ENCODE results near the gene SEMA3D. TPM values are rescaled to one million over a fixed set of nuclear protein-coding genes. Genes with fewer than 3 reads are reported as not detected.

The SEMA3D gene
- total RNA-seq, 1 experiment from 2014 or later = 1.4 TPM

DNA sequence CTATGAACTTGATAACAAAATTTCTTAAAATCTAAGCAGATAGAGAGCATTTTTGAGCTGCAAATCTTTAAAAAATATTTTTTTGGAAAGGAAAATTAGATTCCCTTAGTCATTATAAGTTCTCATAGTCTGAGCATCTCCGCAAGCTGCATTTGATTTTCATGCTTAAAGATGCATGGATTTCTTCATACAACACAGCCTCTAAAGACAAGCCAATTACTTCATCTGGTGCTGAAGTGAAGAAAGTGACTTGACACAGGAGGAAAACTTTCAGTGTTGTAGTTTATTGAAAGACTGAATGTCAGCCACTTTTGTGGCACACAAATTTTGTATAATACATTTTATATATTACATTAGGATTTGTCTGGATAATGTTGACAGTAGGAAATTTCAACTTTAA, 22.5 kb downstream of the SEMA3D start:
- intact Hi-C loops (cut with micrococcal nuclease) = no loop called here
- TF ChIP-seq FOSL1 (IDR thresholded peaks at IDR 0.05; ENCODE audit: low read depth) (no peak), ELF1 (IDR thresholded peaks at IDR 0.05; ENCODE audit: borderline replicate concordance, low read depth) (no peak), EGR1 (IDR thresholded peaks at IDR 0.05; ENCODE audit: low read depth) (no peak), TCF7L2 (IDR thresholded peaks at IDR 0.05; ENCODE audit: borderline replicate concordance, extremely low read depth, insufficient read depth, insufficient read length) (no peak), ZFX (IDR thresholded peaks at IDR 0.05) (no peak), POLR2A (IDR thresholded peaks at IDR 0.05; ENCODE audit: borderline replicate concordance, extremely low read depth, insufficient read depth, insufficient read length) (no peak)
- TF ChIP-seq, protein P1, sequence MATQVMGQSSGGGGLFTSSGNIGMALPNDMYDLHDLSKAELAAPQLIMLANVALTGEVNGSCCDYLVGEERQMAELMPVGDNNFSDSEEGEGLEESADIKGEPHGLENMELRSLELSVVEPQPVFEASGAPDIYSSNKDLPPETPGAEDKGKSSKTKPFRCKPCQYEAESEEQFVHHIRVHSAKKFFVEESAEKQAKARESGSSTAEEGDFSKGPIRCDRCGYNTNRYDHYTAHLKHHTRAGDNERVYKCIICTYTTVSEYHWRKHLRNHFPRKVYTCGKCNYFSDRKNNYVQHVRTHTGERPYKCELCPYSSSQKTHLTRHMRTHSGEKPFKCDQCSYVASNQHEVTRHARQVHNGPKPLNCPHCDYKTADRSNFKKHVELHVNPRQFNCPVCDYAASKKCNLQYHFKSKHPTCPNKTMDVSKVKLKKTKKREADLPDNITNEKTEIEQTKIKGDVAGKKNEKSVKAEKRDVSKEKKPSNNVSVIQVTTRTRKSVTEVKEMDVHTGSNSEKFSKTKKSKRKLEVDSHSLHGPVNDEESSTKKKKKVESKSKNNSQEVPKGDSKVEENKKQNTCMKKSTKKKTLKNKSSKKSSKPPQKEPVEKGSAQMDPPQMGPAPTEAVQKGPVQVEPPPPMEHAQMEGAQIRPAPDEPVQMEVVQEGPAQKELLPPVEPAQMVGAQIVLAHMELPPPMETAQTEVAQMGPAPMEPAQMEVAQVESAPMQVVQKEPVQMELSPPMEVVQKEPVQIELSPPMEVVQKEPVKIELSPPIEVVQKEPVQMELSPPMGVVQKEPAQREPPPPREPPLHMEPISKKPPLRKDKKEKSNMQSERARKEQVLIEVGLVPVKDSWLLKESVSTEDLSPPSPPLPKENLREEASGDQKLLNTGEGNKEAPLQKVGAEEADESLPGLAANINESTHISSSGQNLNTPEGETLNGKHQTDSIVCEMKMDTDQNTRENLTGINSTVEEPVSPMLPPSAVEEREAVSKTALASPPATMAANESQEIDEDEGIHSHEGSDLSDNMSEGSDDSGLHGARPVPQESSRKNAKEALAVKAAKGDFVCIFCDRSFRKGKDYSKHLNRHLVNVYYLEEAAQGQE (IDR thresholded peaks at IDR 0.05; ENCODE audit: low read depth) = no peak
- TF ChIP-seq, protein P2, sequence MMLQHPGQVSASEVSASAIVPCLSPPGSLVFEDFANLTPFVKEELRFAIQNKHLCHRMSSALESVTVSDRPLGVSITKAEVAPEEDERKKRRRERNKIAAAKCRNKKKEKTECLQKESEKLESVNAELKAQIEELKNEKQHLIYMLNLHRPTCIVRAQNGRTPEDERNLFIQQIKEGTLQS (IDR thresholded peaks at IDR 0.05) = no peak
- TF ChIP-seq, protein P3, sequence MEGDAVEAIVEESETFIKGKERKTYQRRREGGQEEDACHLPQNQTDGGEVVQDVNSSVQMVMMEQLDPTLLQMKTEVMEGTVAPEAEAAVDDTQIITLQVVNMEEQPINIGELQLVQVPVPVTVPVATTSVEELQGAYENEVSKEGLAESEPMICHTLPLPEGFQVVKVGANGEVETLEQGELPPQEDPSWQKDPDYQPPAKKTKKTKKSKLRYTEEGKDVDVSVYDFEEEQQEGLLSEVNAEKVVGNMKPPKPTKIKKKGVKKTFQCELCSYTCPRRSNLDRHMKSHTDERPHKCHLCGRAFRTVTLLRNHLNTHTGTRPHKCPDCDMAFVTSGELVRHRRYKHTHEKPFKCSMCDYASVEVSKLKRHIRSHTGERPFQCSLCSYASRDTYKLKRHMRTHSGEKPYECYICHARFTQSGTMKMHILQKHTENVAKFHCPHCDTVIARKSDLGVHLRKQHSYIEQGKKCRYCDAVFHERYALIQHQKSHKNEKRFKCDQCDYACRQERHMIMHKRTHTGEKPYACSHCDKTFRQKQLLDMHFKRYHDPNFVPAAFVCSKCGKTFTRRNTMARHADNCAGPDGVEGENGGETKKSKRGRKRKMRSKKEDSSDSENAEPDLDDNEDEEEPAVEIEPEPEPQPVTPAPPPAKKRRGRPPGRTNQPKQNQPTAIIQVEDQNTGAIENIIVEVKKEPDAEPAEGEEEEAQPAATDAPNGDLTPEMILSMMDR (IDR thresholded peaks at IDR 0.05 in 2 of 3, conservative IDR thresholded peaks at IDR 0.05 in 1 of 3; ENCODE audit: borderline replicate concordance in 1 of 3, insufficient read depth in 1 of 3, low read depth in 2 of 3, low read length in 2 of 3) = no peak
- TF ChIP-seq, protein P4, sequence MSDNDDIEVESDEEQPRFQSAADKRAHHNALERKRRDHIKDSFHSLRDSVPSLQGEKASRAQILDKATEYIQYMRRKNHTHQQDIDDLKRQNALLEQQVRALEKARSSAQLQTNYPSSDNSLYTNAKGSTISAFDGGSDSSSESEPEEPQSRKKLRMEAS (IDR thresholded peaks at IDR 0.05) = no peak
- no peak overlapping the region for H2AFZ ChIP-seq (ENCODE audit: low read depth, low read length, poor library complexity, severe bottlenecking)
- no TSS peak for BruUV-seq (replicated peaks)
- no peaks in the 10 kb centered on the region for H3K36me3 ChIP-seq (ENCODE audit: control insufficient read depth in 1 of 2, insufficient read depth in 2 of 2, low read length in 2 of 2)
- no peaks in the 10 kb centered on the region for H3K4me1 ChIP-seq (ENCODE audit: control insufficient read depth in 1 of 2, insufficient read depth in 2 of 2, low read length in 2 of 2)
- ChIA-PET RAD21 (ENCODE audit: low non-redundant PET in 1 of 2, low total read pairs in 2 of 2, uncharacterized antibody in 2 of 2, unreplicated experiment in 2 of 2) (no interaction called here), CTCF (no interaction called here), POLR2A (no interaction called here)
- no peak overlapping the region for H3K4me2 ChIP-seq (ENCODE audit: low read length)
- H4K20me1 ChIP-seq (ENCODE audit: insufficient read depth) = no peaks in the 10 kb centered on the region
- no peaks in the 10 kb centered on the region for H3K9me2 ChIP-seq (ENCODE audit: insufficient read depth)
- H3K79me2 ChIP-seq (ENCODE audit: insufficient read depth, low read length) = no peaks in the 10 kb centered on the region
- DNase-seq (ENCODE audit: low read depth, low spot score) = no peak
- ATAC-seq = no peak
- H3K27me3 ChIP-seq (ENCODE audit: insufficient read depth, low read length) = no peaks in the 10 kb centered on the region
- H3K27ac ChIP-seq (ENCODE audit: low read depth, low read length) = no peak overlapping the region
- no peaks in the 10 kb centered on the region for H3K9me3 ChIP-seq (ENCODE audit: control insufficient read depth in 1 of 2, insufficient read depth in 1 of 2, low read depth in 1 of 2, low read length in 2 of 2)
- no peak overlapping the region for H3K4me3 ChIP-seq (replicated peaks in 1 of 2; ENCODE audit: low read depth in 1 of 2, low read length in 2 of 2)
- H3K9ac ChIP-seq (ENCODE audit: low read length) = no peak overlapping the region
